ACHN (cell line): ENCODE data around the gene SIK3.
A peak's percentile ranks its signal among the peaks of the same experiment; 100 is the strongest.

ENCODE experiments used
- DNase-seq: peaks from one replicate; pipeline ENCODE4 v3.0.0-alpha.2; 2015
- in situ Hi-C: cut with HindIII; loops from 2 replicates; pipeline ENCODE4 v1.10.0; 2017; ENCODE audit warnings: low sequenced_read_pairs, low pct_ligation_motif_present, low pct_unique_long_range_greater_than_20kb

SIK3 gene

GRCh38 chr11:116869610-116870009 lies 228.6 kb downstream of the SIK3 start:
- no peak for DNase-seq
- in situ Hi-C loops: no loop called here

GRCh38 chr11:116868066-116868465 lies 230.2 kb downstream of the SIK3 start:
- DNase-seq: no peak
- in situ Hi-C loops: no loop called here

GRCh38 chr11:116867619-116868018 lies 230.6 kb downstream of the SIK3 start:
- DNase-seq: no peak
- in situ Hi-C loops: no loop called here

- no peak for DNase-seq
These were observed 231.3 kb downstream of the SIK3 start for GRCh38 chr11:116866804-116867455.

GRCh38 chr11:116865696-116866095 lies 232.5 kb downstream of the SIK3 start:
- in situ Hi-C loops: no loop called here
- DNase-seq: no peak

More at GRCh38 chr11:116866804-116867455, 231.3 kb downstream of the SIK3 start:
- in situ Hi-C loops: no loop called here

- DNase-seq: no peak
- in situ Hi-C loops: no loop called here
These were observed 233.7 kb downstream of the SIK3 start for GRCh38 chr11:116864531-116864930.

GRCh38 chr11:116862951-116863350 lies 235.3 kb downstream of the SIK3 start:
- DNase-seq: no peak
- in situ Hi-C loops: no loop called here

GRCh38 chr11:116862185-116862584 lies 236.0 kb downstream of the SIK3 start:
- DNase-seq: no peak
- in situ Hi-C loops: no loop called here

GRCh38 chr11:116861539-116861938 lies 236.7 kb downstream of the SIK3 start:
- in situ Hi-C loops: no loop called here
- no peak for DNase-seq

GRCh38 chr11:116860303-116860702 lies 237.9 kb downstream of the SIK3 start:
- DNase-seq: no peak
- in situ Hi-C loops: no loop called here

GRCh38 chr11:116859175-116859574 lies 239.1 kb downstream of the SIK3 start:
- in situ Hi-C loops: no loop called here
- no peak for DNase-seq

- in situ Hi-C loops: no loop called here
- no peak for DNase-seq
These were observed 240.3 kb downstream of the SIK3 start for GRCh38 chr11:116857936-116858335.

GRCh38 chr11:116857316-116857715 lies 240.9 kb downstream of the SIK3 start:
- in situ Hi-C loops: no loop called here

GRCh38 chr11:116856423-116856822 lies 241.8 kb downstream of the SIK3 start:
- no peak for DNase-seq
- in situ Hi-C loops: no loop called here

More at GRCh38 chr11:116857316-116857715, 240.9 kb downstream of the SIK3 start:
- DNase-seq: no peak

GRCh38 chr11:116855413-116855812 lies 242.8 kb downstream of the SIK3 start:
- no peak for DNase-seq
- in situ Hi-C loops: no loop called here

- in situ Hi-C loops: no loop called here
- peak; percentile 79 for DNase-seq
These were observed 244.7 kb downstream of the SIK3 start for GRCh38 chr11:116853461-116854073.

GRCh38 chr11:116852261-116853031 lies 245.8 kb downstream of the SIK3 start:
- in situ Hi-C loops: no loop called here
- no peak for DNase-seq

- in situ Hi-C loops: no loop called here
- DNase-seq: no peak
These were observed 246.6 kb downstream of the SIK3 start for GRCh38 chr11:116851626-116852025.

GRCh38 chr11:116849486-116849885 lies 248.7 kb downstream of the SIK3 start:
- DNase-seq: no peak
- in situ Hi-C loops: no loop called here

GRCh38 chr11:116849060-116849459 lies 249.2 kb downstream of the SIK3 start:
- in situ Hi-C loops: no loop called here
- no peak for DNase-seq
